GM15510 (cell line): ENCODE results near the gene RAB13.

ENCODE experiments used
- POLR2A ChIP-seq: IDR thresholded peaks from 3 replicates; pipeline ENCODE4 v1.6.1; 2011; ENCODE audit warnings: borderline replicate concordance; ENCODE audit not compliant: insufficient read length; ENCODE audit errors: extremely low read depth

Gene RAB13

DNA sequence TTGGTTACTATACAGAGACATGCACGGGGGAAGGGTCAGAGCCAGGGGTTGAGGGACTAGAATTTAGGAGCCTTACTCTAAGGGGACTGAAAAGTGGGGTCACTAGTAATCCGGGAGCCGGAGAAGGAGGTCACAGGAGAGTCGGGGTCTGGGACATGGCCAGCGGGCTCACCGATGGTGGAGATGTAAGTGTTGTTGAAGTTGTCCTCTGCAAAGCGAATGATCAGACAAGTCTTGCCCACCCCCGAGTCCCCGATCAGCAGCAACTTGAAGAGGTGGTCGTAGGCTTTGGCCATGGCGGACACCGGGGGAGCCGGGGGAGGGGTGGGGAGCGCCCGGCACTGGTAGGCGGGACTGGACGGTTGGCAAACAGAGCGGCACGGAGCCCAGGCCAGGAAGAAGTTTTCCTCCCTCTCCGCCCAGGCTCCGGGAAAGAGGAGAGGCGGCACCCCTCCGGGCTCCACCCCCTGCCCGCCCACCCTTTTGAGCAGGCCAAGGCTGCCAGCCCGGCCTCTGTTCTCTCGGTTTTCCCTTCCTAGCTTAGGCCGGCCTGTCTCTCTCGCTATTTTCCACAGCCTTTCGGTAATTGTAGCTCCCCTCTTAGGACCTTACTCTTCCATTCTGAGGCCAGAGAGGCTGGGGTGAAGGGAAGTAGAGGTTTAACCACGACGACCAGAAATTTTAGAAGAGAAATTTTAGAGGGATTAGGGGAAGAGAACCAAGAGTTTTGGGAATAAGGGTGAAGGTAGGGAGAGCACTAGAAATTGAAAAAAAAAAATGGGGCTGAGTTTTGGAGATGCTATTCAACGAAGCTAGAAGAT lies at the start of gene RAB13:
TSS of gene RAB13 (minus strand) at position 399 of the 821 bp plus-strand sequence. CDS start at position 296, 103 bp downstream.
- TF ChIP-seq POLR2A: no peak

DNA sequence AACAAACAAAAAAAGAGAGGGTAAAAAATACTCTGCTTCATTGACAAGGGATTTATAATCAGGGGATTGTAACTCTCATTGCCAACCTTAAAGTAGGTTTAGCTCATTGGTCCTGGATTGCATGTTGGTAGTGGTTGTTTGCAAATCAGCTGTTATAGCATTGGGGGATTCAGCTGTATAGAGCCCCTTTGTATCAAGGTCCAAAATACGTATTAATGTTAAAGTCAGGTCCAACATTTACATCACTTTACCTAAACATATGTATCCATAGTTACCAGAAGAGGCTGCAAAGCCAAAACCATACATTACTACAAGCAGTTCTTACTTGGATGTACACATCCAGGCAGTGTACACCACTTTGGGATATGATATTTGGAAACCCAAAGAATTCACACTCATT lies 33.8 kb upstream of the RAB13 start:
- TF ChIP-seq POLR2A: no peak

DNA sequence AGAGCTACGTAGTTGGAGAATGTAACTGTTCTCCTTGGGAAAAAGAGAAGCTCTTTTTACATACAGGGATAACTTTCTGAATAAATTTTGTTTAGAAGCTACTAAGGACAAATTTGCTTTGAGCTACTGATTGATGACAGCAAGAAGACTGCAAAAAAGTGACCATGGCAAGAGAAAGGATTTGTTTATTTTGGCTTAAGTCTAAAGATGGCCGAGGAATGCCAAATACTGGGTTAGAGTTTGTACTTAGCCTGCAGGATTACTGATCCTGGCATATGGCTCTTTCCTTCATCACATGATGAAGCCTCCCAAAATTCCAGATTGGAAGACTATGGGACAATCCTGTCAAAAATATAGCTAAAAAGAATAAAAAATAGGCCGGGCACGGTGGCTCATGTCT lies 33.1 kb upstream of the RAB13 start:
- no peak for TF ChIP-seq POLR2A

DNA sequence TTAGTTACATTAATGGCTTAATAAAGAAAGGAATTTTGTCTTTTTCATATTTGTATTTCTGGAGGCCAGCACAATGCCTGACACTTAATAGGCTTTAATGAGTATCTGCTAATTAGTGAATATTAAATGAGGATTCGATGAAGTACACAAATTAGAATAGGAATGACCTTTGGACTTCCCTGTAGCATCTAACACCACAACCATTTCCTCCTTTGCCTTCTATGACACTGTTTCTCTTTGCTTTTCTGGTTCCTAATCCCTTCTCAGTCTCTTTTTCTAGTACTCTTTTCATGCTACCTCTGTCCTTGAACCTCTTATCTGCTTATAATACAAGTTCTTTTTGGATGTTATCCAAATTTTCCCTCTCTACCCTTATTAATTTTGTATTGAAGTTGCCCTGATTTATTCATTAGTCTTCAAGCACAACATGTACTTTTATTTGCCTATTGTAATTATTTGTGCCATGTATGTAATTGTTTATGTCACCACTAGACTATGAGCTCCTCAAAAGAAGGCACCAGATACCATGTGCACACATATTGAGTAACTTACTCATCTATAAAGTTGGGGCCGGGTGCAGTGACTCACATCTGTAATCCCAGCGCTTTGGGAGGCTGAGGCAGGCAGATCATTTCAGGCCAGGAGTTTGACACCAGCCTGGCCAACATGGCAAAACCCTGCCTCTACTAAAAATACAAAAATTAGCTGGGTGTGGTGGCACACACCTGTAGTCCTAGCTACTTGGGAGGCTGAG lies 28.2 kb upstream of the RAB13 start:
- no peak for TF ChIP-seq POLR2A

DNA sequence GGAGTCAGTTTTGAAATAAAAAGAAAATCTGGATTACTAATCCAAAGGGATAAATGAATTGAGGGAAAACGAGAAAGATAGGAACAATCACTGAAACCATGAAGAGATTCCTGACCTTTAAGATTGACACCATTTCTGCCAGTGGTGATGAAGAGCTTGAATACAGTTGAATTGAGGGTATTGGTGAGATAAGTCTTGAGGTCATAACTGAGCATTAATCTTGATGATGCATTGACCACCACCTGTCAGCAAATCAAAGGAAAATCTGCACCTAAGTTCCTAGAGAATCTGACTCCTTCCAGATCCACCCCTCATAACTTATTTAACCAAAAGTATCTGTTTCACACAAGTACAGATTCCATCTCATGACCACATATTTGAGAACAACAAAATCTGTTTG lies 26.0 kb upstream of the RAB13 start:
- TF ChIP-seq POLR2A: no peak

DNA sequence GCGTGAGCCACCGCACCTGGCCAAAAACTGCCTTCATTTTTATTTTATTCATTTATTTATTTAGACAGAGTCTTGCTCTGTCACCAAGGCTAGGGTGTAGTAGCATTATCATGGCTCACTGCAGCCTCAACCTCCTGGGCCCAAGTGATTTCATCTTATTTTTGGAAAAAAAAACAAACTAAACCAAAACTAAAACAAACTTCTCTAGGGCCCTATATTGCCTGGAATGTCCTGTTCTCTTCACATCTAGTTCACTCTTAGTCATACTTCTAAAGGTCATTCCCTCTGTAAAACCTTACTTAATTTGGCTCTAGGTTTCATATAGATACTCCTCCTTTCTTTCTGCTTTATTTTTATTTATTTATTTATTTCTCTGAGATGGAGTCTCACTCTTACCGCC lies 20.0 kb upstream of the RAB13 start:
- no peak for TF ChIP-seq POLR2A

DNA sequence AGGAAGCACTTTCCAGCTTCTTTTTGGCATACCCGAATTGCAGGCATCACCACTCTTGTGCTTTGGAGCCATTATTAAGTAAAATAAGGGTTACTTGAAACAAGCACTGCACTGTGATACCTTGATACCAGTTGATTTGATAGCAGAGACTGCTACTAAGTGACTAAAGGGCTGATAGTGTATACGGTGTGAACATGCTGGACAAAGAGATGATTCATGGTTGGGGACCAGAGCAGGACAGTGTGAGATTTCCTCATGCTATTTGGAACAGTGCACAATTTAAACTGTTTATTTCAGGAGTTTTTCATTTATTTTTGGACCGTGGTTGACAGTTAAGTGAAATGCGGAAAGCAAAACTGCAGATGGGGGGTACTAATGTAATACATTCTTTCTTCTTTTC lies 14.3 kb upstream of the RAB13 start:
- no peak for TF ChIP-seq POLR2A

DNA sequence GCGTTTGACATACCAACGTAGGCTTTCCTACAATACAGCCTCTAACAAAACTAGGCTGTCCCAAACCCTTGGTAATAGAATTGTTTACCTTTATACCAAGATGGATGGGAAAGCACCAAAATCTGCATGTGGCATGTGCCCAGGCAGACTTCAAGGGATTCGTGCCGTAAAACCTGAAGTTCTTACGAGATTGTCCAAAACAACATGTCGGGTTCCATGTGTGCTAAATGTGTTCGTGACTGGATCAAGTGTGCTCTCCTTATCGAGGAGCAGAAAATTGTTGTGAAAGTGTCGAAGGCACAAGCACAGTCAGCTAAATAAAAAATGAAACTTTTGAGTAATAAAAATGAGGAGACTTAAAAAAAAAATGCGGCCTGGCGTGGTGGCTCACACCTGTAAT lies 9.5 kb upstream of the RAB13 start:
- no peak for TF ChIP-seq POLR2A

DNA sequence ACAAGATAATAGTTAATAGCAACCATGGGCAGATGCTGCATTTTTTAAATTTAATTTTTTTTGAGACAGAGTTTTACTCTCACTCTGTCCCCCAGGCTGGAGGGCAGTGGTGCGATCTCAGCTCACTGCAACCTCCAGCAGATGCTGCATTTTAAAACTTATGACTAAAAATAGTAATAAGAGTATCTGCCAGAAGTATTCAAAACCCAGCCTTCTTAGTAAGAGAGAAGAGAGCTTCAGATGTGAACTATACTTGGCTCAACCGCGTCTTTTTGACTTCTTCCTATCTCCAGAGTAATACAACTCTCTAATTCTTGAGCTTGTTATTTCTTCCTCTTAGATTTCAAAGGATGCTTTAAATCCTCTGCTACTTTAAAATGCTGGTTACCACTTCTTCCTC lies 9.1 kb upstream of the RAB13 start:
- no peak for TF ChIP-seq POLR2A

DNA sequence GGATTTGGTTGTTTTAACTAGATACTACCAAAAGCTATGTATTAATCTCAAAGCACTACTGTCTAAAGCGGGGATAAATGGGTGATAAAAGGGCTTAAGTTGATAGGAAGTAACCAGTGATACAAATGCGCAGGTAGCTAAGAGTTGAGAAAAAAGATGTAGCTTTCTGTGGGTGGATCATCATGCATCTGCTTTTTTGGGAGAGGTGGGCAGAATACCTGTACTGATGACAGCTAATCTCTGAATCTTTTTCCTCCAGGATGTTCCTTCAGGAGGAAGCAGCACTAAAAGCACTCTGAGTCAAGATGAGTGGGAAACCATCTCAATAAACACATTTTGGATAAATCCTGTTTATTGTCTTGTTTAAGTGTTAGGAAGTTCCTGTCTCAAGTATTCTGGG lies 5.7 kb upstream of the RAB13 start:
- TF ChIP-seq POLR2A: no peak

DNA sequence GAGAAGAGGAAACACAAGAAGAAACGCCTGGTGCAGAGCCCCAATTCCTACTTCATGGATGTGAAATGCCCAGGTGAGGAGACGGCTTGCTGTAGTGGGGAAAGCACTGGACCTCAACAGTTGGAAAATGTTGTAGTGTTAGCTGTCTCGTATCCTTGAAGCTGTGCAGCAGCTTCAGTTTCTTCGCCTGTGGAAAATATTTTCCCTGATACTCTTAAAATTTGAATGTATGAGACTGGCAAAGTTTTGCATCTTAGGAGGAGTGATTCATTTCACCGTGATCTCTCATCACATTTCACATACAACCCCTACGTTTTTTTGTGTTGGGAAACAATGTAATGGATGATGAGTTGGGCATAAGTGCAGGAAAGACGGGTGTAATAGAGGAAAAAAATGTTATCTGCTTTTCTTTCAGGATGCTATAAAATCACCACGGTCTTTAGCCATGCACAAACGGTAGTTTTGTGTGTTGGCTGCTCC lies 5.1 kb upstream of the RAB13 start:
- TF ChIP-seq POLR2A: no peak

DNA sequence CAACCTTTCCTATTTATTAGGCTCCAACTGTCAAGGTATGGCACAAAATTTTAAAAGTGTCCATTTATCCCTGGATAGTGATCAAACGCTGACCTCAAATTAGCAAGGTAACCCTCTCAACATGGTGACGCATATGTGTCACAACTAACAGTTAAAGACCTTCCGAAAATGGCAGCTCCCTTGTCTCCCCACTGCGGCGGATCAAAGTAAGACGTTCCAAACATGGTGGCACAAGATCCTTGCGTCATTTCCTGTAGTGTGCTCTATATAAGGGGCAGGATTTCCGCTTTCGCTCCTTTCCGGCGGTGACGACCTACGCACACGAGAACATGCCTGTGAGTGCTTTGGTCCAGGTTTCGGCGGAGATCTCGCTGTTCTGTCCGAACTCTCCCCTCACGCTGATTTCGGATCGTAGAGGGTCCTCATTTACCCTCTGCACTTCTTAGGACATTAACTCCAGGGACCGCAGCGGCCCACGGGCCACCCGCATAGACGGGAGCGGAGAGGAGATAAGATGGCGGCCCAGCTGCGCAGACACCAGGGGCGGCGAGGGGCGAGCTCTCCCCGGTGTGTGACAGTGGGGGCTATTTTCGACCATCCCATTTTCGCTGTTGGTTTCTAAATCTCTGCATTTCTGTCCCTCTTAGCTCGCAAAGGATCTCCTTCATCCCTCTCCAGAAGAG lies 4.5 kb upstream of the RAB13 start, which contains the start of gene RPS27:
TSS of gene RPS27 (plus strand) at position 295 of the 683 bp plus-strand sequence. CDS start at position 330, 35 bp downstream.
- TF ChIP-seq POLR2A: peak; percentile 100

DNA sequence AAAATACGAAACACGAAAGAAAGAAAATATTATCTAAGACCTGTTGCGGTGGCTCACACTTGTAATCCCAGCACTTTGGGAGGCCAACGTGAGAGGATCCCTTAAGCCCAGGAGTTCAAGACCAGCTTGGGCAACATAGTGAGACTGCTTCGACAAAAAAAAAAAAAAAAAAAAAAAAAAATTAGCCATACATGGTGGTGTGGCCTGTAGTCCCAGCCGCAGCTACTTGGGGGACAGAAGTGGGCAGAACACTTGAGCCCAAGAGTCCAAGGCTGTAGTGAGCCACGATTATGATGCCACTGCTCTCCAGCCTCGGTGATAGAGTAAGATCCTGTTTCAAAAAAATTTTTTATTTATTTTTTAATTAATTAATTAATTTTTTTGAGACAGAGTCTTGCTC lies 1.5 kb upstream of the RAB13 start:
- TF ChIP-seq POLR2A: no peak

DNA sequence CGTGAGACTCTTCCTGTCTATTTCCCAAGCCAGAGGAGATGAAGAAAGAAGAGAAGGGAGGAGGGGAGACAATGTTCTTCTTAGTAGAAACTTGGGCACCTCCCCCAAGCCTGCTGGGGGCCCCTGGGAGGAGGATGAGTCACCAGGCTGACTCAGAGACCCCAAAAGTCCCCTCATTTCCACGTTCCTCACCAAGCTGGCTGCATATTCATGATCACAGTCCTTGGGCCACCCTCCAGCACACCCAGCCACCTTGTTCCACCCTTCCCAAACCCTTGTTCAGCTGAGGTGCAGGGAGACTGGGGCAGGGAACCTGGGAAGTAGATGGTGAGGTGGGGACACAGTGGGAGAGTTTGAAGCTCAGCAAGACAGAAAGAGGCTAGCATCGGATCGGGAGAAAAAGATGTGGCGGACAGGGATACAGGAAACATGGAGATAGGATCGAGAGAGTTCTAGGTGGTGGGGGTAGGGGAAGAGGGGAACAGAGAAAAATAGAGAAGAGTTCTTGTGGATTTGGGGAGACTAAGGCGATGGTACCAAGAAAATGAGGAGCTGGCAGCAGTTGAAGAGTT lies 712 bp downstream of the RAB13 start:
- no peak for TF ChIP-seq POLR2A
